Kidney (tissue), 14 donors: Measurements from ENCODE around the gene LRRN2. TPM values are rescaled to one million over a fixed set of nuclear protein-coding genes. Genes with fewer than 3 reads are reported as not detected.

Experiments
- DNase-seq, 5 donors: peaks; one replicate each; pipeline ENCODE4 v3.0.0-alpha.2; 2013 to 2020
- FAIRE-seq: peaks from 2 replicates; lab custom pipeline; 2012; peaks lifted over from hg19 to GRCh38; lab: Jason Lieb, UNC
- H3K27ac ChIP-seq, 2 donors: one replicate each; pipeline ENCODE4 v1.7.0; 2013; ENCODE audit warnings: low read depth in 2 of 2, low read length in 2 of 2, inconsistent platforms in 1 of 2
- H3K27me3 ChIP-seq: one replicate; pipeline ENCODE4 v1.7.1; 2013; ENCODE audit warnings: low read length, inconsistent platforms; ENCODE audit not compliant: control insufficient read depth, insufficient read depth
- H3K36me3 ChIP-seq, 3 donors: one replicate each; pipeline versions ENCODE4 v1.7.0 to v1.7.1; 2013; ENCODE audit warnings: low read length in 3 of 3, control low read depth in 1 of 3, inconsistent platforms in 1 of 3; ENCODE audit not compliant: insufficient read depth in 3 of 3, control insufficient read depth in 2 of 3
- H3K4me1 ChIP-seq, 3 donors: one replicate each; pipeline versions ENCODE4 v1.7.0 to v1.7.1; 2013; ENCODE audit warnings: low read length in 3 of 3, inconsistent platforms in 1 of 3, low read depth in 1 of 3; ENCODE audit not compliant: control insufficient read depth in 2 of 3, insufficient read depth in 2 of 3
- H3K4me3 ChIP-seq, 3 donors: one replicate each; pipeline versions ENCODE4 v1.7.0 to v1.8.1; 2013; ENCODE audit warnings: low read length in 3 of 3, control low read depth in 1 of 3, inconsistent platforms in 1 of 3
- H3K9ac ChIP-seq, 3 donors: one replicate each; pipeline versions ENCODE4 v1.7.0 to v1.7.1; 2013; ENCODE audit warnings: low read length in 3 of 3, control low read depth in 1 of 3, inconsistent platforms in 1 of 3
- H3K9me3 ChIP-seq, 3 donors: one replicate each; pipeline versions ENCODE4 v1.7.0 to v1.7.1; 2013; ENCODE audit warnings: low read length in 3 of 3, control low read depth in 1 of 3, inconsistent platforms in 1 of 3; ENCODE audit not compliant: control insufficient read depth in 2 of 3, insufficient read depth in 1 of 3
- CTCF ChIP-seq: IDR thresholded peaks from 3 replicates; pipeline ENCODE4 v1.5.1; 2012; ENCODE audit warnings: mild to moderate bottlenecking, moderate library complexity, borderline replicate concordance; ENCODE audit not compliant: insufficient read depth; ENCODE audit errors: extremely low read depth
- intact Hi-C: fragments of 100-400 bp; cut with DNase I; formaldehyde crosslinking; loops from one replicate; pipeline ENCODE4 v1.11.1; 2022
- polyA plus RNA-seq: library from polyadenylated mRNA; stranded (reverse); fragments of 350-450 nt; fragmentation: Illumina TruSeq; extraction: RNeasy Lipid Tissue Mini Kit (QIAGEN cat#74804); gene quantifications from one replicate; pipeline ENCODE4 v1.2.3, GENCODE V29; 2014; ENCODE audit warnings: low read depth, low replicate concordance; ENCODE audit not compliant: insufficient read depth
- total RNA-seq: library from RNA; stranded (reverse); fragmentation: NEBNext Ultra II Directional; extraction: Animal tissue kit (Norgen Biotek cat#: 25700); gene quantifications from one replicate; pipeline ENCODE4 v1.2.1, GENCODE V29; 2021
- donor health status: control.
- donor health status: control.
- donor health status: control.
- donor health status: control.
- donor health status: control.
- donor health status: DM: yes; HTN: yes; CAD: no.
- donor health status: Normal renal cell carcinoma (clear cell type).

LRRN2 gene
- total and polyA plus RNA-seq, 2 donors from 2014 or later = 14.4 to 16.0 TPM

GRCh38 chr1:204578867-204579664 lies 106.5 kb downstream of the LRRN2 start:
- no peak overlapping the region for H3K9ac ChIP-seq
- no peaks in the 10 kb centered on the region for H3K36me3 ChIP-seq
- no peaks in the 10 kb centered on the region for H3K27me3 ChIP-seq
- H3K4me3 ChIP-seq = peak overlapping the region in 2 of 3 donors; percentile 35 to 55
- no peaks in the 10 kb centered on the region for H3K9me3 ChIP-seq
- FAIRE-seq (no peak), DNase-seq (no peak)
- no peaks in the 10 kb centered on the region for H3K4me1 ChIP-seq
- no peak for TF ChIP-seq CTCF
- intact Hi-C loops = no loop called here
- no peak overlapping the region for H3K27ac ChIP-seq

DNA sequence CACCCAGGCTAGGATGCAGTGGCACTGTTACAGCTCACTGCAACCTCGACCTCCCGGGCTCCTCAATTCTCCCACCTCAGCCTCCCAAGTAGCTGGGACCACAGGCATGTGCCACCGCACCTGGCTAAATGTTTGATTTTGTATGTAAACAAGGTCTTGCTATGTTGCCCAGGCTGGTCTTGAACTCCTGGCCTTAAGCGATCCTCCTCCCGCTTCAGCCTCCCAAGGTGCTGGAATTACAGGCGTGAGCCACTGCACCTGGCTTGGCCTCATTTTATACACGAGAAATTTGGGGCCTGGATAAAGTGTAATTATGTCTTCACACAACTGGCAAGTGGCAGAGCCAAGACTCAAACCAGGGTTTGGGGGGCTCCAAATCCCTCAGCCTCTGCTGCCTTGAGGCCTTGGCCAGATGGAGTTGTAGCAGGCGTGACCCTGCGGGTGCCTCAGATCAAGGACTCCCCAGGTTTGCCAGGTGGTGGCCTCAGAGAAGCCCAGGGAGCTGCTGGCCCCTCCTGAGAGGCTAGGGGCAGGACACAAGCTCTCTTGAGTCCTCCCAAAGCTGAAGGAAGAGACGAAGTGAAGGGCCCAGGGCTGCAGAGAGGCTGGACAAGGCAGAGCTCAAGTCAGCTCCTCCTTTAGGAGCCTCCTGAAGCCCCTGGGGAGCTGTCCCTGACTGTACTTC lies 107.6 kb downstream of the LRRN2 start:
- TF ChIP-seq CTCF = no peak
- no peaks in the 10 kb centered on the region for H3K4me1 ChIP-seq
- no peaks in the 10 kb centered on the region for H3K36me3 ChIP-seq
- no peak overlapping the region for H3K4me3 ChIP-seq
- FAIRE-seq (no peak), DNase-seq (no peak)
- no peaks in the 10 kb centered on the region for H3K27me3 ChIP-seq
- no peak overlapping the region for H3K9ac ChIP-seq
- intact Hi-C loops = no loop called here
- no peaks in the 10 kb centered on the region for H3K9me3 ChIP-seq
- H3K27ac ChIP-seq = no peak overlapping the region

DNA sequence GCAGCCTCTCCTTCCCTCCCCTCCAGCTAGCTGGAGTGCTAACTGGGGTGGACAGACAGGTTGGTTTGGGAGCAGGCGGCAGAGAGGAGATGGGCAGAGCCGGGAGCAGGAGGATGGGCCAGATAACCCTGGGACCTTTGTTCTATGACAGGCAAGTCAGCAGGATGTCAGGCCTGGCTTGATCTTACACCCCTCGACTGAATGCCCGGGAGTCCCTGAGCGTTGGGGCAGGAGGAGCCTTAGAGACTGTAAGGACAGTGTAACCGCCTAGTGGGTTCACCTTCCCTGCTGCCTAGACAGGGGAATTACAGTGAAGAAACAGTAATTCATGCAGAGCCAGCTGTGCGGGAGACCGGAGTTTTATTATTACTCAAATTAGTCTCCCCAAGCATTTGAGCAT lies 109.1 kb downstream of the LRRN2 start:
- Histone ChIP-seq H3K9ac (no peak overlapping the region), H3K9me3 (no peaks in the 10 kb centered on the region), H3K4me3 (no peak overlapping the region), H3K27ac (no peak overlapping the region), H3K36me3 (no peaks in the 10 kb centered on the region), H3K4me1 (no peaks in the 10 kb centered on the region), H3K27me3 (no peaks in the 10 kb centered on the region)
- no peak for FAIRE-seq
- intact Hi-C loops = no loop called here
- TF ChIP-seq CTCF = no peak
- DNase-seq = no peak
